Ishikawa (cell line): ENCODE data around the gene OR2D2.

Experiments used
- CEBPB ChIP-seq: IDR thresholded peaks from 2 replicates; pipeline ENCODE4 v1.6.1; 2012
- CREB1 ChIP-seq: IDR thresholded peaks from 2 replicates; pipeline ENCODE4 v1.6.1; 2012; ENCODE audit warnings: low read depth
- EGR1 ChIP-seq: IDR thresholded peaks from 2 replicates; pipeline ENCODE4 v1.6.1; 2012
- EP300 ChIP-seq: IDR thresholded peaks from 2 replicates; pipeline ENCODE4 v1.6.1; 2012; ENCODE audit warnings: borderline replicate concordance
- FOXM1 ChIP-seq: IDR thresholded peaks from 2 replicates; pipeline ENCODE4 v1.6.1; 2012; ENCODE audit warnings: low read depth, borderline replicate concordance
- MAX ChIP-seq: IDR thresholded peaks from 2 replicates; pipeline ENCODE4 v1.6.1; 2012
- NFIC ChIP-seq: IDR thresholded peaks from 2 replicates; pipeline ENCODE4 v1.6.1; 2012
- RAD21 ChIP-seq: IDR thresholded peaks from 2 replicates; pipeline ENCODE4 v1.6.1; 2012; ENCODE audit warnings: low read depth
- REST ChIP-seq: IDR thresholded peaks from 2 replicates; pipeline ENCODE4 v1.6.1; 2012; ENCODE audit warnings: low read depth, mild to moderate bottlenecking
- TAF1 ChIP-seq: IDR thresholded peaks from 2 replicates; pipeline ENCODE4 v1.6.1; 2012; ENCODE audit warnings: low read depth, mild to moderate bottlenecking
- TCF12 ChIP-seq: IDR thresholded peaks from 2 replicates; pipeline ENCODE4 v1.6.1; 2012; ENCODE audit warnings: low read depth
- TEAD4 ChIP-seq: IDR thresholded peaks from 2 replicates; pipeline ENCODE4 v1.6.1; 2012
- USF1 ChIP-seq: IDR thresholded peaks from 2 replicates; pipeline ENCODE4 v1.6.1; 2012
- YY1 ChIP-seq: IDR thresholded peaks from 2 replicates; pipeline ENCODE4 v1.6.1; 2012; ENCODE audit warnings: low read depth
- ZBTB7A ChIP-seq: IDR thresholded peaks from 2 replicates; pipeline ENCODE4 v1.6.1; 2012; ENCODE audit warnings: low read depth

Gene OR2D2

GRCh38 chr11:6892400-6892799 is at the start of gene OR2D2:
TSS of gene OR2D2 (minus strand) at chr11:6892500. CDS start at chr11:6892500, 0 bp downstream.
- TF ChIP-seq FOXM1: no peak

- TF ChIP-seq TAF1: no peak
- no peak for TF ChIP-seq TCF12
- no peak for TF ChIP-seq EP300
- TF ChIP-seq REST: no peak
- TF ChIP-seq NFIC: no peak
- TF ChIP-seq RAD21: no peak
- TF ChIP-seq CEBPB: no peak
- TF ChIP-seq CREB1: no peak
- TF ChIP-seq TEAD4: no peak
- no peak for TF ChIP-seq FOXM1
- TF ChIP-seq USF1: no peak
- TF ChIP-seq YY1: no peak
- TF ChIP-seq ZBTB7A: no peak
- no peak for TF ChIP-seq MAX
- TF ChIP-seq EGR1: no peak
Measured at GRCh38 chr11:6941970-6942369, 49.7 kb upstream of the OR2D2 start.

- TF ChIP-seq MAX: no peak
- no peak for TF ChIP-seq TEAD4
- no peak for TF ChIP-seq TAF1
- TF ChIP-seq FOXM1: no peak
- no peak for TF ChIP-seq TCF12
- TF ChIP-seq YY1: no peak
- TF ChIP-seq ZBTB7A: no peak
- no peak for TF ChIP-seq USF1
- TF ChIP-seq CEBPB: no peak
- no peak for TF ChIP-seq CREB1
- TF ChIP-seq REST: no peak
- no peak for TF ChIP-seq EGR1
- TF ChIP-seq RAD21: no peak
- no peak for TF ChIP-seq EP300
- TF ChIP-seq NFIC: no peak
Measured at GRCh38 chr11:6932145-6932544, 39.8 kb upstream of the OR2D2 start.

- TF ChIP-seq YY1: no peak
- no peak for TF ChIP-seq TEAD4
- TF ChIP-seq EGR1: no peak
- TF ChIP-seq ZBTB7A: no peak
- no peak for TF ChIP-seq MAX
- no peak for TF ChIP-seq CREB1
- no peak for TF ChIP-seq RAD21
- TF ChIP-seq TAF1: no peak
- no peak for TF ChIP-seq CEBPB
- TF ChIP-seq FOXM1: no peak
- TF ChIP-seq TCF12: no peak
- no peak for TF ChIP-seq REST
- no peak for TF ChIP-seq NFIC
- no peak for TF ChIP-seq USF1
- TF ChIP-seq EP300: no peak
Measured at GRCh38 chr11:6931146-6931713, 38.9 kb upstream of the OR2D2 start.
